Activated T-cell treated with anti-CD3 and anti-CD28 coated beads, Interleukin-2, amount 50 U/mL, for 24 hours (primary cell): ENCODE measurements around the gene CDH4.

Source experiments
- DNase-seq: peaks from one replicate; pipeline ENCODE4 v3.0.0-alpha.2; 2020
- H3K27ac Mint-ChIP-seq: 2 replicates; pipeline ENCODE4 v1.8.0; 2020; ENCODE audit warnings: mild to moderate bottlenecking, mixed read lengths
- H3K27me3 Mint-ChIP-seq: 2 replicates; pipeline ENCODE4 v1.8.0; 2020; ENCODE audit warnings: mixed read lengths
- H3K36me3 Mint-ChIP-seq: 2 replicates; pipeline ENCODE4 v1.8.0; 2020; ENCODE audit warnings: low read depth, mixed read lengths
- H3K4me1 Mint-ChIP-seq: 2 replicates; pipeline ENCODE4 v1.8.0; 2020; ENCODE audit warnings: low read depth, mixed read lengths
- H3K4me3 Mint-ChIP-seq: 2 replicates; pipeline ENCODE4 v1.8.0; 2020; ENCODE audit warnings: mild to moderate bottlenecking, moderate library complexity, mixed read lengths
- H3K9me3 Mint-ChIP-seq: 2 replicates; pipeline ENCODE4 v1.8.0; 2020; ENCODE audit warnings: mixed read lengths

CDH4 gene

DNA sequence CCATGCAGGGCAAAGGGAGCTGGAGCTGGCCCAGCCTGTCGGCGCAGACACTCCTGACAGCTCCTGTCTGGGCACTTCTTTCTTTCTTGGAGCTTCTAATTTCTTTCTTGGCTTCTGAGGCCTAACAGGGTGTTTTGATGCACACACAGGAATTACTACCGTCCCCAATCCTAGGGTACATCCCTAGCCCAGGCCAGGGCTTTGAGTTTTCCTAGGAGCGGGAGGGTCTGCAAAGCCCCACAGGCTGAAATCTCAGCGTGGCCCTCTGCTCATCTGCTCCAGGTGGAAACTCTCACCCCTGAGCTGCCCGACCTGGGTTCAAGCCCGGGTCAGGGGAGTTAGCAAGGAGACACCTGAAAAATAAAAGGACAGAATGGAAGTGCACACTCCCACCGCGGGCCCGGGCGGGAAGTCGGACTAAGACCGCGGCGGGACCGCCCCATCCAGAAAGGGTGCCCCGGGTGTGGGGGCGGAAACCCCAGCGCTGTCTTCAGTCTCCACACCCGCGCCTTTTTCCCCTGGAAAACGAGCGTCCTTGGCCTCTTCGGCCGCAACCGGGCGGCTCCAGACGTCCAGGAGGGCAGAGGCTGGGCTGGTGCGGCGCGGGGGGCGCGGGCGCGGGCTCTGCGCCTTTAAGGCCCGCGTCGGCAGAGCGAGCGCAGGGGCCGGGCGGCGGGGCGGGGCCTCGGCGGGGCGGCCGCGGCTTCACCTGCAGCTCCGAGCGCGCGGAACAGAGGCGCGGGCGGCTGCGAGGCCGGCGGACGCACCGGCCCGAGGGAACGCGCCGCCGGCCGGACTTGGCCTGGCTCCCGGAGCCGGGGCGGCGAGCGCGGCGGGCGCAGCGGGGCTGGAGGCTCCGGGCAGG, at the start of gene CDH4:
TSS of gene CDH4 (plus strand) at position 733 of the 865 bp plus-strand sequence.
- DNase-seq: no peak
- Mint-ChIP-seq H3K36me3 (no peaks in the 10 kb centered on the region), H3K27me3 (peaks cover 65% of the 10 kb centered on the region), H3K4me3 (peak within 1 kb of the TSS; percentile 33), H3K27ac (no peak within 1 kb of the TSS), H3K4me1 (peaks cover 4% of the 10 kb centered on the region), H3K9me3 (no peaks in the 10 kb centered on the region)

DNA sequence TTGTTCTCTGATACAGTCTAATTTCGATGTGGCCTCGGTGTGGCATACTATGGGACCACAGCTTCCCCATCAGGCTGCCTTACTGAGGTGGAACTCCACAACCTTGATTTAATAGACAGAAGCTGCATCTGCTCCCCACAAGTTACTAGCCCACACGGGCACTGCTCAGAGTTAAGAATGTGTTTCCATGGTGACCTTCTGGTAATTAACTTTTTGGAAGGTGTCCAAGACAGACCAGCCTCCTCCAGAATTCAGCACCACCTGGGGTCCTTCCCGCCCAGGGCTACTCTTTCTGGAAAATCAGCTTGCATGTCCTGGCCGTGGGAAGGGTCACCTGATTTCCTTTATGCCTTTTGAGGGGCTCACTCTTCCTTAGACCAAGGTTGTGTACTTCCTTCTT, 48.7 kb upstream of the CDH4 start:
- Mint-ChIP-seq H3K36me3 (no peaks in the 10 kb centered on the region), H3K4me1 (no peaks in the 10 kb centered on the region), H3K4me3 (no peak overlapping the region), H3K9me3 (peaks cover 4% of the 10 kb centered on the region), H3K27me3 (peaks cover 16% of the 10 kb centered on the region), H3K27ac (no peak overlapping the region)
- no peak for DNase-seq

GRCh38 chr20:61204206-61204605, 47.9 kb upstream of the CDH4 start:
- Mint-ChIP-seq H3K4me3 (no peak overlapping the region), H3K9me3 (peaks cover 4% of the 10 kb centered on the region), H3K4me1 (no peaks in the 10 kb centered on the region), H3K36me3 (no peaks in the 10 kb centered on the region), H3K27me3 (peaks cover 12% of the 10 kb centered on the region), H3K27ac (no peak overlapping the region)
- no peak for DNase-seq

DNA sequence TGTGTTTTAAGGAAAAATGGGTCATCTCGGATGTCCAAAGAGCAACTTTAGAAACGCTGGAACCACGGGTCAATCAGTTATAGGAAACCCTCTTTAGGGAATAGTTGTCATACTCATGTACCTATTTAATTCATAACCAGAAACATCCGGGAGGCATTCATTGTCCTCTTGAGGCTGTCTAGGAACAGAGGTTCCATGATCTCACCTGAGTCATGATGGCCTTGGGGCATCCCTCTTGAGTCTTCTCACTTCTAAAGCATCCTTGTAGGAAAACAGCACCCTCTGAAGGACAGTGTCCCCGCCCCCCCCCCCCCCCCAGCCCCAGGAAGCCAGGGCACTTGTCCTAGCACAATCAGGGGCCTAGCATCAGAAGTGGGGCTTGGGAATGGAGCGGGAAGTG, 46.3 kb upstream of the CDH4 start:
- no peak for DNase-seq
- H3K27ac Mint-ChIP-seq: no peak overlapping the region
- H3K36me3 Mint-ChIP-seq: no peaks in the 10 kb centered on the region
- H3K4me1 Mint-ChIP-seq: no peaks in the 10 kb centered on the region
- H3K4me3 Mint-ChIP-seq: no peak overlapping the region
- peaks cover 9% of the 10 kb centered on the region for H3K27me3 Mint-ChIP-seq
- peaks cover 4% of the 10 kb centered on the region for H3K9me3 Mint-ChIP-seq

DNA sequence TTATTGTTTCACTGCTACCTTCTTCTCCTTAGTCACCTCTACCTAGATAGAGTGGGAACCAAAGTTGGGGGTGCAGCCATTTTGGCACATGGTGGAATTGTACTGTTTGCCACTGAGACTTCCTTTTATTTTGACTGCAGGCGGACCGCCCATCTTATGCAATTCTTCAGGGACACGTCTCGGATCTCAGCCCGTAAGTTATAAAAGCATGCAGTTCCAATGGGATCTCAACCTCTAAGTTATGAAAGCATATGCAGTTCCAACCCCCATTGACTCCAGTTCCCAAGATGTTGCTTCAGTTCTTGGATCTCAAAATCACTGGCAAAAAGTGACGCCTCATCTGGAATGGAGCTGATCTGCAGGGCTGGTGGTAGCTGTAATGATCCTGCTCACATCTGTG, 41.2 kb upstream of the CDH4 start:
- no peaks in the 10 kb centered on the region for H3K4me1 Mint-ChIP-seq
- no peak overlapping the region for H3K4me3 Mint-ChIP-seq
- H3K36me3 Mint-ChIP-seq: no peaks in the 10 kb centered on the region
- no peak for DNase-seq
- no peak overlapping the region for H3K27ac Mint-ChIP-seq
- H3K9me3 Mint-ChIP-seq: no peaks in the 10 kb centered on the region
- peaks cover 10% of the 10 kb centered on the region for H3K27me3 Mint-ChIP-seq

DNA sequence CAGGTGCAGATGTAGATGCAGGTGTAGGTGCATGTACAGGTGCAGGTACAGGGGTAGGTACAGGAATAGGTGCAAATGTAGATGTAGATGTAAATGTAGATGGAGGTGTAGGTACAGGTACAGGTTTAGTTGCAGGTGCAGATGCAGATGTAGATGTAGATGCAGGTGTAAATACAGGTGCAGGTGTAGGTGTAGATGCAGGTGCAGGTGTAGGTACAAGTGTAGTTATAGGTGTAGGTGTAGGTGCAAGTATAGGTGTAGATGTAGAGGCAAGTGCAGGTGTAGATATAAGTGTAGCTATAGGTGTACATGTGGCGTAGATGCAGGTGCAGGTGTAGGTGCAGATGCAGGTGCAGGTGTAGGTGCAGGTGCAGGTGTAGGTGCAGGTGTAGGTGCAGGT, 34.2 kb upstream of the CDH4 start:
- peaks cover 15% of the 10 kb centered on the region for H3K27me3 Mint-ChIP-seq
- no peak overlapping the region for H3K4me3 Mint-ChIP-seq
- H3K36me3 Mint-ChIP-seq: no peaks in the 10 kb centered on the region
- H3K4me1 Mint-ChIP-seq: no peaks in the 10 kb centered on the region
- DNase-seq: no peak
- H3K27ac Mint-ChIP-seq: no peak overlapping the region
- peaks cover 5% of the 10 kb centered on the region for H3K9me3 Mint-ChIP-seq

DNA sequence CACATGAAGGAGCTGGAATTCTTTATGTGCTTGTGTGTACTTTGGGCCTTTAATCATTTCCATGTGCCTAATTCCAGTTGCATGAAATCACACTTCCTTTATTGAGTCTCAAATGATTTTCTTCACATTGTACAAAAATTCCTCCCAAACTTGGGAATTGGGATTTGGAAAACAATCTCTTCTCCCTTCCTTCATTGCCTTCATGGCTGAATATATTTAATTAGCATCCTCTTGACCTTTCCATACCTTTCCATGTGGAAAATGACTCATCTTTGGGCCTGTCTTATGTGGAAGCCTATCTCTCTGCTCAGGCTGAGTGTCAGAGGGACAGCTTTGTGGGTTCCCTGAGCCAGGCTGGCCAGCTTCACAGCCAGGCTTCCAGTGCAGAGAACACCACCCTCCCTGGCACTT, 33.0 kb upstream of the CDH4 start:
- Mint-ChIP-seq H3K4me1 (no peaks in the 10 kb centered on the region), H3K4me3 (no peak overlapping the region), H3K27ac (no peak overlapping the region), H3K27me3 (peaks cover 11% of the 10 kb centered on the region), H3K36me3 (no peaks in the 10 kb centered on the region), H3K9me3 (peaks cover 5% of the 10 kb centered on the region)
- DNase-seq: no peak

DNA sequence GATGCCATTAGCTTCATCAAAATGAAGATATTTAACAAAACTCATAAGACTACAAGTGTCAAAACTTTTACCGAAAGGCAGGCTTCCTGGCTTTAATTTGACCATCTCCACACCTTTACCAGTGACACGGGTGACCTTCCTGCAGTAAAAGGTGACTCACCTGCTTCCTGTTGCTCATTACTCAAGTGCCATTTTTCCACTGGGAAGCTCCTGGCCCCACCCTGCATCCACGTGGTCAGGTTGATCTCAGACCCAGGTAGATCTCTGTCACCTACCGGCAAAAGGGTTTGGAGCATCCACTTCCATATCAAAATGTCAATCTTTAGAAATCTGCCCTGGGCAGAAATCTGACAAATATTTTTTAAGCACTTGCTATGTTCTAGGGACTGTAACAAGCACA, 31.9 kb upstream of the CDH4 start:
- peaks cover 5% of the 10 kb centered on the region for H3K9me3 Mint-ChIP-seq
- H3K4me1 Mint-ChIP-seq: no peaks in the 10 kb centered on the region
- H3K27ac Mint-ChIP-seq: no peak overlapping the region
- H3K36me3 Mint-ChIP-seq: no peaks in the 10 kb centered on the region
- H3K27me3 Mint-ChIP-seq: peaks cover 11% of the 10 kb centered on the region
- no peak overlapping the region for H3K4me3 Mint-ChIP-seq
- DNase-seq: no peak

GRCh38 chr20:61220626-61221325, 31.3 kb upstream of the CDH4 start:
- Mint-ChIP-seq H3K4me3 (no peak overlapping the region), H3K27ac (no peak overlapping the region), H3K36me3 (no peaks in the 10 kb centered on the region), H3K27me3 (peaks cover 11% of the 10 kb centered on the region), H3K9me3 (peaks cover 5% of the 10 kb centered on the region), H3K4me1 (no peaks in the 10 kb centered on the region)
- DNase-seq: no peak

- H3K27me3 Mint-ChIP-seq: peaks cover 8% of the 10 kb centered on the region
- H3K27ac Mint-ChIP-seq: no peak overlapping the region
- DNase-seq: no peak
- H3K9me3 Mint-ChIP-seq: peaks cover 3% of the 10 kb centered on the region
- H3K36me3 Mint-ChIP-seq: no peaks in the 10 kb centered on the region
- no peak overlapping the region for H3K4me3 Mint-ChIP-seq
- no peaks in the 10 kb centered on the region for H3K4me1 Mint-ChIP-seq
Observed at GRCh38 chr20:61222699-61223098, 29.4 kb upstream of the CDH4 start.

- no peaks in the 10 kb centered on the region for H3K9me3 Mint-ChIP-seq
- no peak for DNase-seq
- no peaks in the 10 kb centered on the region for H3K4me1 Mint-ChIP-seq
- no peak overlapping the region for H3K4me3 Mint-ChIP-seq
- no peaks in the 10 kb centered on the region for H3K36me3 Mint-ChIP-seq
- peaks cover 8% of the 10 kb centered on the region for H3K27me3 Mint-ChIP-seq
- no peak overlapping the region for H3K27ac Mint-ChIP-seq
Observed at GRCh38 chr20:61223121-61223520, 28.9 kb upstream of the CDH4 start.

DNA sequence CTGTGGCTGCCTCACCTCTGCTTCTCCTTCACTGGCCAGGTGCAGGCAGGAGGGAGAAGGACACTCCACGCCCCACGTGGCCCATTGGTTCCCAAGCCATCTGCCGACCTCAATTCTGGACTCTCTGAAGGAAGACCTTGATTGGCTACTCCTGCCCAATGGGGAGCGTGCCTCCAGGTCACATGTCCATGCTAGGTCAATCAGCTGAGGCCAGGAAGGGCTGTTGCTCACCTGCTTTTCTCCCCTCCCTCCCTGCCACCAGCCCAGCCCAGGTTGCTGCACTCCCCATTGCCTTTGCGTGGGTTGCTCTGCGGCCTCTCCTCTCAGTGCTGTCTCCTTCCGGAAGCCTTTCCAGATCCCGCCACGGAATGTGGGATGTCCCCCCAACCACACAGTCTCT, 21.9 kb upstream of the CDH4 start:
- Mint-ChIP-seq H3K36me3 (no peaks in the 10 kb centered on the region), H3K4me3 (no peak overlapping the region), H3K27me3 (peaks cover 6% of the 10 kb centered on the region), H3K27ac (no peak overlapping the region), H3K9me3 (no peaks in the 10 kb centered on the region), H3K4me1 (peaks cover 2% of the 10 kb centered on the region)
- DNase-seq: no peak

DNA sequence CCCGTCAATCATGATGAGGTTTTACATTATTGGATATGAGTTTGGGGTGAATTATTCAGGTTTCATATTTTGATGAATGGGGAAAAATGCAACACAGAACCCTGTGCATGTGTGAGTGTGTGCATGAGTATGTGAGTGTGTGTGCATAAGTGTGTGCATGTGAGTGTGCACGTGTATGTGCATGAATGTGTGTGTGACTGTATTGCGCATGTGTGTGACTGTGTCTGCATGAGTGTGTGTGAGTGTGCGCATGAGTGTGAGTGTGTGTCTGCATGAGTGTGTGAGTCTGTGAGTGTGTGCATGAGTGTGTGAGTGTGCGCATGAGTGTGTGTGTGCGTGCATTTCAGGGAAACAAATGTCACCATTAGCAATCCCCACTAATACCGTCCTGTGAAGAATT, 18.5 kb upstream of the CDH4 start:
- H3K36me3 Mint-ChIP-seq: no peaks in the 10 kb centered on the region
- H3K4me1 Mint-ChIP-seq: peaks cover 2% of the 10 kb centered on the region
- H3K9me3 Mint-ChIP-seq: no peaks in the 10 kb centered on the region
- H3K27ac Mint-ChIP-seq: no peak overlapping the region
- no peak overlapping the region for H3K4me3 Mint-ChIP-seq
- H3K27me3 Mint-ChIP-seq: peaks cover 13% of the 10 kb centered on the region
- DNase-seq: no peak

DNA sequence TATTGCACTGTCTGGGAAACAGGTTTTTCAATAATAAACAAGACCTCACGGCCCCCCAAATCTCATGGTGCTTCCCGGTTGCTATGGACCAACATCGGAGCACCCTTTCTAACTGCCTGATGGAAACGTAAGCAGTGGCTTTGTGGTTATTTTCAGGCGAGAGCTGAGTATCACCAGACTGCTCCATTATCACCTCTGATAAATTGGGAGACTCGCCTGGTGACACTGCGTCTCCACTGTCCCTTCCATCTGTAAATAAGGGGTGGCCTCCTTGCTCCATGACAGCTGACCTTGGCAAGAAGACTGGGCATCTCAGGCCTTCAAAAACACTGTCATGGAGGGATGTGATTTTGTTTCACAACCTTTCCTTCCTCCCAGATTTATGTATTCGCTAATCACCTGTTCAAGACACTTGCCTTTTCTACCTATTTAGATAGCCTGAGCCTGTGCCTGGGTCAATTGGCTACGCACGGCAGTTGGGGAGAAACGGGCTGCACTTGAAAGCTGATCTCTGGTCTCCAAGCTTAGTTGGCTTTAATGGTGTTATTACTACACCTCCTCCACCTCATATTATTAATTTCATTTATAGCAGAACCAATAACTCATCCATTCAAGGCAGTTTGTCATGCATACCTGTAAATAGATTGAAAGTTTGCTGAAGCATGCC, 17.7 kb upstream of the CDH4 start:
- Mint-ChIP-seq H3K27ac (no peak overlapping the region), H3K27me3 (peaks cover 16% of the 10 kb centered on the region), H3K4me1 (no peaks in the 10 kb centered on the region), H3K4me3 (no peak overlapping the region), H3K9me3 (no peaks in the 10 kb centered on the region), H3K36me3 (no peaks in the 10 kb centered on the region)
- DNase-seq: no peak

DNA sequence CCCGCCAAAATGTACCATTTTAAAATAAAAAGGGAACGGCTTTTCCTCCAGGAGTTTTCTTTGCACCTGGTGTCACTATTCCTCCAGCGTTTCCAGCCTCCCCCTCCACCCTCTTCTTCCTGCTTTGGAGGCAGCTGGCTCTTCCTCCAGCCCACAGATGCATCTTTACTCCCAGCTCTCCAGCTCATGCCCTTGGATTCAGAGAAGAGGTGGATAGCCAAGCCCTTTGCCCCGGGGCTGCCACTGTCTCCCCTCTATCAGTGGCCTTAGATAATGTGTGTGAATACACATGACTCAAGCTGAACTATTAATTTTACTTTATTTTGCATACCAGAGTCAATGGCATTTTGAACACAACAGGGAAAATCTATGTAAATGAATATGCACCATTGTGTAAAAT, 15.3 kb upstream of the CDH4 start:
- Mint-ChIP-seq H3K4me1 (no peaks in the 10 kb centered on the region), H3K27ac (no peak overlapping the region)

More for the DNA sequence above, 15.3 kb upstream of the CDH4 start:
- Mint-ChIP-seq H3K9me3 (peaks cover 12% of the 10 kb centered on the region), H3K36me3 (no peaks in the 10 kb centered on the region), H3K4me3 (no peak overlapping the region), H3K27me3 (peaks cover 32% of the 10 kb centered on the region)
- DNase-seq: no peak
